Measurements from ENCODE around the gene BBC3. TPM values are rescaled to one million over a fixed set of nuclear protein-coding genes. Genes with fewer than 3 reads are reported as not detected.

BBC3 gene
- total RNA-seq, 1 experiment from 2014 or later: 2.7 TPM

DNA sequence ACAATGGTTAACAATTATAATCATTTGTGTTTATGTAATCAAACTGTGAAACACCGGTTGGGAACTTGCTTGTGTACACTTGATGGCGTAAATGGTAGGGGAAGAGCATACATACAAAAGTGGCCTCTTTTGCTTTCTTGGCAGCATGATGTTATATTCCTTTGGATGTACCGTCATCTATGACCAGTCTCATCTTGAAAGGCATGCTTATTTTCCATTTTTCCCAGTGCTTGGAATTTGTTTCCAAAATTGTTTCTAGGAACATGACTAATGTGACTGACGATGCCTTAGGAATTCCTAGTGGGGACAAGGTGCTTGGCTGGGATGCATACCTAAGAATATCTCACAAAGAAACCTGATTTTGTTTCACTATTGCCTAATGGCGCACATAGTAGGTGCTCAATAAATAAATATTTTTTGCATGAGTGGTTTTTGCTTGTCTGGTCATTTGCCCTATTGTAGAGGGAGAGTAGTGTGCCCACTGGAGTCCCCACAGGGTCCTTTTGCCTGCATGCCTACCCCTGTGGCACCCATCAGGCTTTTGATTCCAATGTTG lies 54.9 kb downstream of the BBC3 start:
- H3K4me1 ChIP-seq (ENCODE audit: insufficient read depth, low read length, poor library complexity, severe bottlenecking): no peaks in the 10 kb centered on the region
- no peak overlapping the region for H3K4me3 ChIP-seq (ENCODE audit: low read depth, low read length, poor library complexity, severe bottlenecking)
- no TSS peak for BruUV-seq (replicated peaks)
- H3K27ac ChIP-seq (ENCODE audit: low read depth, low read length, poor library complexity, severe bottlenecking): no peak overlapping the region
- CTCF ChIA-PET: no interaction called here
- intact Hi-C loops (cut with micrococcal nuclease; ENCODE audit: unreplicated experiment): no loop called here
- POLR2A ChIA-PET (ENCODE audit: low non-redundant PET): no interaction called here
- no peaks in the 10 kb centered on the region for H3K9me3 ChIP-seq (ENCODE audit: low read depth, low read length, poor library complexity, severe bottlenecking)
- no peak for TF ChIP-seq EZH2 (IDR thresholded peaks at IDR 0.05; ENCODE audit: borderline replicate concordance, low read depth, low read length, poor library complexity, severe bottlenecking)
- TF ChIP-seq, protein P1, sequence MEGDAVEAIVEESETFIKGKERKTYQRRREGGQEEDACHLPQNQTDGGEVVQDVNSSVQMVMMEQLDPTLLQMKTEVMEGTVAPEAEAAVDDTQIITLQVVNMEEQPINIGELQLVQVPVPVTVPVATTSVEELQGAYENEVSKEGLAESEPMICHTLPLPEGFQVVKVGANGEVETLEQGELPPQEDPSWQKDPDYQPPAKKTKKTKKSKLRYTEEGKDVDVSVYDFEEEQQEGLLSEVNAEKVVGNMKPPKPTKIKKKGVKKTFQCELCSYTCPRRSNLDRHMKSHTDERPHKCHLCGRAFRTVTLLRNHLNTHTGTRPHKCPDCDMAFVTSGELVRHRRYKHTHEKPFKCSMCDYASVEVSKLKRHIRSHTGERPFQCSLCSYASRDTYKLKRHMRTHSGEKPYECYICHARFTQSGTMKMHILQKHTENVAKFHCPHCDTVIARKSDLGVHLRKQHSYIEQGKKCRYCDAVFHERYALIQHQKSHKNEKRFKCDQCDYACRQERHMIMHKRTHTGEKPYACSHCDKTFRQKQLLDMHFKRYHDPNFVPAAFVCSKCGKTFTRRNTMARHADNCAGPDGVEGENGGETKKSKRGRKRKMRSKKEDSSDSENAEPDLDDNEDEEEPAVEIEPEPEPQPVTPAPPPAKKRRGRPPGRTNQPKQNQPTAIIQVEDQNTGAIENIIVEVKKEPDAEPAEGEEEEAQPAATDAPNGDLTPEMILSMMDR (conservative IDR thresholded peaks at IDR 0.05; ENCODE audit: low read depth, low read length): no peak
- H3K36me3 ChIP-seq (ENCODE audit: insufficient read depth, low read length, poor library complexity, severe bottlenecking): peaks cover 45% of the 10 kb centered on the region
- DNase-seq (ENCODE audit: low spot score): no peak
- no peaks in the 10 kb centered on the region for H3K27me3 ChIP-seq (replicated peaks; ENCODE audit: insufficient read depth, low read depth, low read length, poor library complexity)

DNA sequence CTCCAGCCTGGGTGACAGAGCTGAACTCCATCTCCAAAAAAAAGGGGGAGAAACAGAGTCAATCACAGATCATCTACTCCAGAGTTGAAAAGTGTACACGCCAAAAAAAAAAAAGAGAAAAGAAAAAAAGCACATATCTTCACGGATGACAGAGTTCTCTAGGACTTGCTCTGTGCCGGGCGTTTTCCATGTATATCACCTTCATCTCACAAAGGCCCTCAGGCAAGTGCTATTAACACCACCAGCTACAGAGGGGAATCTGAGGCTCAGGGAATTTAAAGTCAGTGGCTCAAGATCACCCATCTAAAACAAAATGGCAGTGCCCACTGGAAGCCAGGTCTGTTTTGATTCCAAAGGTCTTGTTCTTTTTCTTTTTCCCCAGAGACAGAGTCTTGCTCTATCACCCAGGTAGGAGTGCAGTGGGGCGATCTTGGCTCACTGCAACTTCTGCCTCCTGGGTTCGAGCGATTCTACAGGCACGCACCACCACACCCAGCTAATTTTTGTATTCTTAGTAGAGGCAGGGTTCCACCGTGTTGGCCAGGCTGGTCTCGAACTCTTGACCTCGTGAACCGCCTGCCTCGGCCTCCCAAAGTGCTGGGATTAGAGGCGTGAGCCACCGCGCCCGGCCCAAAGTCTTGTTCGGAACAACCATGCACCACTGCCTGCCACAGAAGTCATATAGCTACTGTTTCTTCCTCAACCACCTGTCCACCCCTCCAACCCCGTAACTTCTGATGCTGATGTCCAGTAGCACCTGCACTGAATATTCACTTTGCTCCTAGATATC lies 58.1 kb downstream of the BBC3 start:
- ChIA-PET CTCF (no interaction called here), POLR2A (ENCODE audit: low non-redundant PET) (no interaction called here)
- Histone ChIP-seq H3K36me3 (ENCODE audit: insufficient read depth, low read length, poor library complexity, severe bottlenecking) (peaks cover 48% of the 10 kb centered on the region), H3K27me3 (replicated peaks; ENCODE audit: insufficient read depth, low read depth, low read length, poor library complexity) (no peaks in the 10 kb centered on the region), H3K9me3 (ENCODE audit: low read depth, low read length, poor library complexity, severe bottlenecking) (no peaks in the 10 kb centered on the region), H3K4me3 (ENCODE audit: low read depth, low read length, poor library complexity, severe bottlenecking) (no peak overlapping the region), H3K4me1 (ENCODE audit: insufficient read depth, low read length, poor library complexity, severe bottlenecking) (no peaks in the 10 kb centered on the region), H3K27ac (ENCODE audit: low read depth, low read length, poor library complexity, severe bottlenecking) (no peak overlapping the region)
- TF ChIP-seq, protein P1 (conservative IDR thresholded peaks at IDR 0.05; ENCODE audit: low read depth, low read length): no peak
- TF ChIP-seq EZH2 (IDR thresholded peaks at IDR 0.05; ENCODE audit: borderline replicate concordance, low read depth, low read length, poor library complexity, severe bottlenecking): no peak
- no peak for DNase-seq (ENCODE audit: low spot score)
- BruUV-seq (replicated peaks): no TSS peak
- intact Hi-C loops (cut with micrococcal nuclease; ENCODE audit: unreplicated experiment): no loop called here

Small RNA genes within 50 kb of the gene (microRNA-seq; reads per million reads assigned to microRNA genes)
- gene MIR3190 (not detected), gene MIR3191 (not detected)

Other genes starting within 250 kb of the BBC3 start
- 2.1 and 2.4 TPM in 2 replicates for gene NPAS1, start 211.4 kb downstream of the BBC3 start, total RNA-seq (2021)
- gene TMEM160, start 182.6 kb downstream of the BBC3 start, total RNA-seq (2021): 30.1 and 41.8 TPM in 2 replicates
- gene ZC3H4, start 117.4 kb downstream of the BBC3 start, total RNA-seq (2021): 94.4 and 94.8 TPM in 2 replicates
- gene SAE1, start 100.4 kb downstream of the BBC3 start, total RNA-seq (2021): 302 and 314 TPM in 2 replicates
- 36.4 and 39.7 TPM in 2 replicates for gene CCDC9, start 25.3 kb upstream of the BBC3 start, total RNA-seq (2021)
- gene INAFM1, start 43.7 kb upstream of the BBC3 start, total RNA-seq (2021): 13.8 and 15.9 TPM in 2 replicates
- gene C5AR1, start 78.7 kb upstream of the BBC3 start, total RNA-seq (2021): 0.92 and 1.2 TPM in 2 replicates
- gene C5AR2, start 101.0 kb upstream of the BBC3 start, total RNA-seq (2021): 0.04 TPM in 1 of 2 replicates, not detected in the other
- 24.5 and 29.6 TPM in 2 replicates for gene DHX34, start 118.1 kb upstream of the BBC3 start, total RNA-seq (2021)
- gene MEIS3, start 188.3 kb upstream of the BBC3 start, total RNA-seq (2021): 9.6 and 21.3 TPM in 2 replicates
- gene SLC8A2, start 240.7 kb upstream of the BBC3 start, total RNA-seq (2021): 3.2 and 6.6 TPM in 2 replicates